Aorta (tissue), 5 donors: ENCODE measurements around the gene MACROD2. TPM values are rescaled to one million over a fixed set of nuclear protein-coding genes. Genes with fewer than 3 reads are reported as not detected.

Experiments
- ATAC-seq: fragments of 200-7000 bp; cut with Tn5 transposase; one replicate; pipeline ENCODE4 v1.9.1; 2022; ENCODE audit warnings: moderate library complexity; ENCODE audit not compliant: low FRiP score
- DNase-seq, 2 donors: peaks; one replicate each; pipeline ENCODE4 v3.0.0-alpha.2; 2020
- H3K27ac ChIP-seq, 2 donors: one replicate each; pipeline ENCODE4 v1.5.1; 2013; ENCODE audit warnings: low read length in 2 of 2, mild to moderate bottlenecking in 2 of 2, moderate library complexity in 2 of 2, control low read depth in 1 of 2, inconsistent platforms in 1 of 2, low read depth in 1 of 2
- H3K27me3 ChIP-seq, 2 donors: one replicate each; pipeline ENCODE4 v1.6.1; 2013; ENCODE audit warnings: control low read depth in 1 of 2, low read length in 1 of 2, mild to moderate bottlenecking in 1 of 2, moderate library complexity in 1 of 2; ENCODE audit not compliant: insufficient read depth in 2 of 2, control insufficient read depth in 1 of 2
- H3K36me3 ChIP-seq, 2 donors: one replicate each; pipeline ENCODE4 v1.6.1; 2013; ENCODE audit warnings: control low read depth in 1 of 2, low read length in 1 of 2, mild to moderate bottlenecking in 1 of 2; ENCODE audit not compliant: insufficient read depth in 2 of 2, control insufficient read depth in 1 of 2
- H3K4me1 ChIP-seq, 2 donors: one replicate each; pipeline ENCODE4 v1.6.1; 2013; ENCODE audit warnings: low read length in 2 of 2, control low read depth in 1 of 2, mild to moderate bottlenecking in 1 of 2, moderate library complexity in 1 of 2; ENCODE audit not compliant: insufficient read depth in 2 of 2, control insufficient read depth in 1 of 2
- H3K4me3 ChIP-seq, 2 donors: one replicate each; pipeline ENCODE4 v1.5.1; 2013; ENCODE audit warnings: low read length in 2 of 2, control low read depth in 1 of 2, mild to moderate bottlenecking in 1 of 2
- H3K9me3 ChIP-seq: one replicate; pipeline ENCODE4 v1.6.1; 2013; ENCODE audit warnings: mild to moderate bottlenecking, low read length; ENCODE audit not compliant: control insufficient read depth
- WGBS, 2 donors: extraction: QIAGEN DNeasy Blood & Tissue Kit; methylation state at CpG; one replicate each; pipeline ENCODE4 v1.1.7; 2013; 5-methylcytosine and 5-hydroxymethylcytosine counted together
- intact Hi-C, 2 donors: fragments of 100-400 bp; cut with DNase I; formaldehyde crosslinking; loops; one replicate each; pipeline versions ENCODE4 v1.14.2 to v1.15.0; 2022
- polyA plus RNA-seq, 2 donors: library from polyadenylated mRNA; stranded (reverse); fragments of 200-250 nt; gene quantifications; one replicate each; pipeline ENCODE4 v1.2.3, GENCODE V29; 2013
- total RNA-seq, 2 donors: library from RNA; stranded (reverse); fragmentation: NEBNext Ultra II Directional; extraction: Animal tissue kit (Norgen Biotek cat#: 25700); gene quantifications; one replicate each; pipeline ENCODE4 v1.2.1, GENCODE V29; 2021
- donor health status: healthy with polysubstance abuse.
- donor health status: Bipolar disorder and iron deficiency.
- donor health status: DM: no; HTN: no; CAD: no.
- donor health status: DM: no; HTN: no; CAD: no.
- donor health status: DM: yes; HTN: yes; CAD: no.

Gene MACROD2
- total and polyA plus RNA-seq, 4 donors: 0.90 to 11.2 (median 4.8) TPM

DNA sequence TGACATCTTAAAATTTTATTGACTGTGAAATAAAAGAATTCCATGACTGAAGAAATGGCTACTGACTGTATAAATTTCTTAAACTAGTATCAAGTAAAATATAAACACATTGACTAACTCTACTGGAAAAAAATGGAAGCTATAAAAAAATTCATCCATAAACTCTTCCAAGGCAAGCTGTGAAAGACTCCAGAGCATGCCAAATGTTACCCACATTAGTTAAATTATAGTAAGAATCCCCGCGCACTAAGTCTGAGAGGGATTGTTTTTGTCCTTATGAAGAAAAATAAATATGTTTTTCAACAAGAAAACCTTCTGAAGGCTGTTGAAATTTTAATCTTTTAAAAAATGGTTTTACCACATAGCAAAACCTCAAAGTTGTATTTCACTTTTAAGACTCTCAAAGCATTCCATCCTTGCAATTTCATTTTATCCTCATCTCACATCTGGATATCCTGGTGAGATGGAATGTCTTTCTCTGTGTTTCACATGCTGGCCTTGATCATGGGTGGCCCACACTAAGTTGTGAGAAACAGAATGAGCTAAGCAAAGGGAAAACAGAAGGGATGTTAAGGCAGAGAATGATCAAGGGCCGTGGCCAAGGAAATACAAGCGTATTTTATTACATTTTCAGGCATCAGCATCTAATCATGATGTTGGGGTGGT lies 1845.5 kb downstream of the MACROD2 start:
- H3K36me3 ChIP-seq: no peaks in the 10 kb centered on the region
- H3K4me3 ChIP-seq: no peak overlapping the region
- WGBS, 2 donors: 8 to 34% methylated on average over 4 of the region's 4 CpGs
- DNase-seq: no peak
- intact Hi-C loops: no loop called here
- no peak for ATAC-seq
- H3K27me3 ChIP-seq: no peaks in the 10 kb centered on the region
- no peaks in the 10 kb centered on the region for H3K9me3 ChIP-seq
- no peaks in the 10 kb centered on the region for H3K4me1 ChIP-seq
- peak overlapping the region in 1 of 2 donors; percentile 12 for H3K27ac ChIP-seq

DNA sequence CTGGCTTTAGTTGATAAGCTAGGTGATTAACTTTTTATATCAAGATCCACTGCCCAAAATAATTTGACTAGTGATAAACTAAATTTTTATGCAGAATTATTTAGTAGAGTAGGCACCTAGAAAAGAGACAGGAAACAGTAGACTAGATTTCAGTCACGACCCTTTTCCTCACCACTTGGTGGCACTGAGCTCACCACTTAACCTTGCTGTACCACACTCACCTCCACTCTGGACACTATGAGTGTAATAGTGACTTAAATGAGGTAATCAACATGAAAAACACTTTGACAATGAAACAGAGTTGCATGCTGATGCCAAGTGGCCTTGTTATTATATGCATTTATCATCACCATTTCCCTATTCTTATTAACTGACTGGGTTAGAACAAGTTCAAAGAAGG lies 1847.6 kb downstream of the MACROD2 start:
- H3K9me3 ChIP-seq: no peaks in the 10 kb centered on the region
- H3K4me3 ChIP-seq: no peak overlapping the region
- H3K4me1 ChIP-seq: peaks cover 4 to 6% of the 10 kb centered on the region in 2 donors
- intact Hi-C loops: no loop called here
- DNase-seq: no peak
- no peak for ATAC-seq
- no peaks in the 10 kb centered on the region for H3K27me3 ChIP-seq
- H3K27ac ChIP-seq: no peak overlapping the region
- 65 to 75% methylated on average over 1 of the region's 1 CpG for WGBS, 2 donors
- H3K36me3 ChIP-seq: no peaks in the 10 kb centered on the region

DNA sequence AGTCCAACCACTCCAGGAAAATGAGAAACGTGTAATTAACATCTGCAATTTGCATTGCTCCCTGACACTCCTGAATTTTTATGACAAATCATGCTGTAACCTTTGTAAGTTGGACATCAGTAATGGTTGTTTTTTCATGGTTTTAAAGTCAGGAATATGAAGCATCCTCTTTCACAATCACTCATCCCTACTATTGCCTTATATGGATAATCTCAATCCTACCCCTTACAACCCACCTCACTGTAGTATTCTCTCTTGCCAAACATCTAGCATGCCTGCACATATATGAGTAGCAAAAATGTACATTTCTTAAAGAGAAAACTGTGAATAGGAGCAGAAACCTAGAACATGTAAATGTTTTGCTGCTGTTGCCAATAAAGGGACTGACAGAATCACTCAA lies 1848.5 kb downstream of the MACROD2 start:
- no peaks in the 10 kb centered on the region for H3K9me3 ChIP-seq
- WGBS, 2 donors: 91 to 97% methylated on average over 1 of the region's 1 CpG

DNA sequence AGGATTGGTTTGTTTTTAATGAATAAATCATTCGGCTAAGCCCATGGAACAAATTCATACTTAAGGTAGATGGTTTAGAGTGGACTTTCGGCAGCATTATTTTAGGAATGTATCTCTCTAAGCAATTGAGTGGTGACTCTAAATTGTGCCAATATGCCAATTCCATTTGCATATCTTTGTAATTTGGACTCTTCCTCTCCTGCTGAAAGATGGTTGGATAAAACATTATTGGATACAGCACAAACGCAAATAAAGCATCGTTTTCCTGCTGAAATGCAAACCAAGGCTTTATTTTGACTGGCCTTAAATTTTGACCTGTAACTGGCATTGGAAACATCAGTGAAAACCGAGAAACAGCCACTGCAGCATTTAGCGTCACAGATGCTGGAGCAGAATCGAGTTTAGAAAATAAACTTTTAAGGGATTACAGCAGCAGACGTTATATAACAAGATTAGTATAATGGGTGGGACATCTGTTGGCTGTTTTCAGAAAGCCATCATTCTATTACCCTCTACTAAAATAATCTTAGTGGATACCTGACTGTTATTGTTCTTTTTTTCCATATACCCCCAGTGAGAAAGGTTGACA lies 1852.0 kb downstream of the MACROD2 start:
- intact Hi-C loops: no loop called here
- Histone ChIP-seq H3K9me3 (peaks cover 3% of the 10 kb centered on the region), H3K36me3 (no peaks in the 10 kb centered on the region), H3K27me3 (no peaks in the 10 kb centered on the region), H3K4me1 (peaks cover 4 to 6% of the 10 kb centered on the region in 2 donors), H3K27ac (no peak overlapping the region), H3K4me3 (no peak overlapping the region)
- WGBS, 2 donors: 8 to 30% methylated on average over 8 of the region's 8 CpGs
- ATAC-seq (no peak), DNase-seq (no peak)

More for the DNA sequence above, 1848.5 kb downstream of the MACROD2 start:
- H3K36me3 ChIP-seq: no peaks in the 10 kb centered on the region
- intact Hi-C loops: no loop called here
- peaks cover 4 to 6% of the 10 kb centered on the region in 2 donors for H3K4me1 ChIP-seq
- H3K27me3 ChIP-seq: no peaks in the 10 kb centered on the region
- no peak overlapping the region for H3K4me3 ChIP-seq
- no peak overlapping the region for H3K27ac ChIP-seq
- ATAC-seq (no peak), DNase-seq (no peak)

DNA sequence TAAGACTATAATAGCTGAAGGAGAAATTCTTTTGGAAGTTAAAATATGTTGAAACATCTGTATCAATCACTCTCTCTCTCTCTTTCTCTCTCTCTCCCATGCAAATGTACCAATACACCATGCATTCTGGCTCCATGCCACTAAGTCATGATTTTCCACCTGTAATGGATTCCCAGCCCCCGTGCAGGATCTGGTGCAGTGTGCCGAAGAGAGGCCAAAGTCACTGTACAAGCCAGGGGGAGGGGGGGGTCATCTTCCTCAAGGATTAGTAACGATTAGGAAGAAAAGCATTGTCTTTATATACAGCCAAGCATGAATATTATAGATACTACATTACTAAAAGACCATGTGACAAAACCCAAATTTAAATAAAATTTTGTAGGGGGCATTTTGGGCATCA lies 1852.8 kb downstream of the MACROD2 start:
- H3K4me3 ChIP-seq: no peak overlapping the region
- H3K27ac ChIP-seq: no peak overlapping the region
- DNase-seq: no peak
- H3K36me3 ChIP-seq: no peaks in the 10 kb centered on the region
- peaks cover 4 to 6% of the 10 kb centered on the region in 2 donors for H3K4me1 ChIP-seq
- H3K9me3 ChIP-seq: peaks cover 3% of the 10 kb centered on the region
- ATAC-seq: no peak
- H3K27me3 ChIP-seq: no peaks in the 10 kb centered on the region
- WGBS, 2 donors: 91 to 95% methylated on average over 3 of the region's 3 CpGs
- intact Hi-C loops: no loop called here

DNA sequence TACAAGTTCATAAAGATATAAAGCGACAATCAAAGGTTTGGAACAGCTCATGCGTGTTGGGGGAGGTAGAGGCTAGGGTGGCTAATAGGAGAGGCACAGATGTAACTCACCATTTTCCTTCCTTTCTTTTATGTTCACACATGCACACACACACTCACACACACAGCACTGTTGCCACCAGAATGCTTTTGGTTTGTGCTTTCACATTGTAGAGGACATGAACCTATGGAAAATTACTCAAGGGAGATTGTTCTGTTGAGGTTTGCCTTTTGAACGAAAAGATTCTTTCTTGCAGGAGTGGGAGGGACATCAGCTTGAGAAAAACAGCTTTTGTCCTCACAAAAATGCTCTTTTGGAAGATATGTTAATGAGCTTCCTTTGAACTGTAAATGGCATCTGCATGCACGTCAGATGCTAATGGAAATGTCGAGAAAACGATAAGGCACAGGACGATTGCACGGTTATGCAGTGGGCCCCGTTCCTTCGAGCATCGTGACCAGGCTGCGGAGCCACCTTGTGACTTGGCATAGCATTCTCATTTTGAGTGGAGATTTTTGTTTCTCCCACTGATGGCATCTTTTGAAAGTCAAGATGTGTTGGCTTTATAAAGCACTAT lies 1853.8 kb downstream of the MACROD2 start:
- DNase-seq: no peak
- H3K4me3 ChIP-seq: no peak overlapping the region
- no peaks in the 10 kb centered on the region for H3K36me3 ChIP-seq
- WGBS, 2 donors: 86 to 87% methylated on average over 12 of the region's 12 CpGs
- intact Hi-C loops: no loop called here
- no peak for ATAC-seq
- no peak overlapping the region for H3K27ac ChIP-seq
- no peaks in the 10 kb centered on the region for H3K27me3 ChIP-seq
- H3K4me1 ChIP-seq: peaks cover 4 to 6% of the 10 kb centered on the region in 2 donors
- H3K9me3 ChIP-seq: peaks cover 3% of the 10 kb centered on the region

DNA sequence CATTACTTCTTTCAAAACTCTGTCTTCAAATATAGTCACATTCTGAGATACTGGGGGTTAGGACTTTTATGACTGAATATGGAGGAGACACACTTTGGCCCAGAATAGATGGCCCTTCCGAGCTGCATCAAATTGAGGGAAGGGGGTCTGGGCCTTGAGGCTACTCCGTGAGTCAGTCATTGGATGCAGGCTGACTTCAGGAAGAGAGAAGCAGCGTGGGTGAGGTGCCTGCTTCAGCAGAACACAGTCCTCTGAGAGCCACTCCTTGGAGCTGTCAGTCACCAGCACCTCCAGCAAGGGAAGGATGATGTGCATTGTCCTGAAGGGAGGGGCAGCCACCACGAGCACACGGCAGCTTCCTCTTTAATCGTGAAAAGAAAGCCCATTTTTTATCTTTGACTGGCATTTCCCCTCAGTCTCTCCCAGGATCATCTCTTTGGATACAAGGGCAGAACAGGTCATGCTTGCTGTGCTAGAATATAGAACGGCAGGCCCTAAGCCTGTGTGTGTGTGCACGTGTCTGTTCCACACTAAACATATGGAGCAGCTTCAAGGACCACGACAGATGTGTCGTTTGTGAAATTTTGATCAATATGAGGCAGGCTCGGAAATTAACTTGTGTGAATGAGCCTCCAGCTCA lies 1856.4 kb downstream of the MACROD2 start:
- Histone ChIP-seq H3K4me3 (no peak overlapping the region), H3K27ac (no peak overlapping the region), H3K9me3 (peaks cover 3% of the 10 kb centered on the region), H3K36me3 (no peaks in the 10 kb centered on the region), H3K27me3 (no peaks in the 10 kb centered on the region), H3K4me1 (no peaks in the 10 kb centered on the region)
- DNase-seq (no peak), ATAC-seq (peak; percentile 33)
- intact Hi-C loops: no loop called here
- WGBS, 2 donors: 74 to 82% methylated on average over 11 of the region's 11 CpGs

DNA sequence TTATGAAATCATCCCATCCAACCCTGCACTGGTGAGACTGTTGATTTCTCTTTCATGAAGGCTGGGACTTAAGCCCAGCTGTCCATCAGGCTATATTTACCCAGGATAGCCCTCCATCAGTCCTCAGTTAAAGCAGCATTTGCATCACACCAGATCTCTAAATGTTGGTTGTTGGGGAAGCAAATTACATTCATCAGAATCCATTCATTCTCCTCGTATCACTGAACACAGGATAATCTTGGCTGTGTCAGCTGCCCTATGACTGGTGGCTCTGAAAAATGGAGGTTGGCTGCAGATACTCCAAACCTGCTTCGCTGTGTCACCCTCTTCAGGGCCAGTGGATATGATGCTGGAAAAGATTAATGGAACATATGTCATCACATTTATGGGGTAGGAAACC lies 1859.6 kb downstream of the MACROD2 start:
- intact Hi-C loops: no loop called here
- WGBS, 2 donors: 41 to 54% methylated on average over 2 of the region's 2 CpGs
- Histone ChIP-seq H3K36me3 (no peaks in the 10 kb centered on the region), H3K4me1 (no peaks in the 10 kb centered on the region), H3K4me3 (no peak overlapping the region), H3K9me3 (peaks cover 3% of the 10 kb centered on the region), H3K27me3 (no peaks in the 10 kb centered on the region), H3K27ac (no peak overlapping the region)
- no peak for DNase-seq
- no peak for ATAC-seq
